CD4-positive, alpha-beta T cell treated with Interleukin-4 for 4 hours (primary cell): Measurements from ENCODE around the gene LAYN.

Experiments
- DNase-seq: peaks from one replicate; pipeline ENCODE4 v3.0.0-alpha.2; 2020

The LAYN gene

GRCh38 chr11:111540114-111540936 lies at the start of gene LAYN:
Gene LAYN (plus strand): TSS chr11:111540720. CDS start chr11:111540844, 124 bp downstream.
- DNase-seq = no peak

DNA sequence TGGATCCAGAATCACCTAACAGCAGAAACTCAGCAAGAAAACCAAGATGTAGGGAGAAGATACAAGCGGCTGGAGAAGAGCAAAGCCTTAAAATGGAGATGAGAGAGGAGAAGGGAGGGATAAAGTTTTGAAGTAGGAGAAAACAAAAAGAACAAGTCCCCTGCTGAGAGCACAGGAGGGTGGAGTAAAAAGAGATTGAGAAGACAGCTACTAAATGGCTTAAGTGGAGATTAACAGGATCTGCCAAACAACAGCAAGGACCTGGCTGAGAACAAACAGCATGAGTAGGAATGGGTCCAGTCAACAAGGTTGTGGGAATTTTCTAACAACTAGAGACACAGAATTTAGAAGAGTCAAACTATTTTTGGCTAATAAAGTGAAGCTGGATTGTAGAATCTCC lies 46.5 kb upstream of the LAYN start:
- no peak for DNase-seq

GRCh38 chr11:111499483-111499882 lies 41.0 kb upstream of the LAYN start:
- no peak for DNase-seq

DNA sequence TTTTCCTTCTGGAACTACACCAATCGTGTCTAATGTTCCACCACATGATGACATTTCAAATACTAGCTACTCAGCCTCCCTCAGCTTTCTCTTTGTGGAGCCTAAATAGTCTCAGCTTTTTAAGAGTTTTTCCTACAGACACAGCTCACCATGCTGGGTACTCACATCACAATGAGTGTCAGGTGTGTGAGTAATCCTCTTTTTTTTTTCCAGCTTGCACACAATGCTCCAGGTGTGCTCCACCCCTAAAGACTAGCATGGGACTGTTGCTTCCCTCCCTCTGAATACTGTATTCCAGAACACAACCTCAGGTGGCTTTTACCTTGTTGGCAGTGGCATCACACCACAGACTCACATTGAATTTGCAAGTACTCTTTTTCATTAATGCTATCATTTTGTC lies 40.0 kb upstream of the LAYN start:
- DNase-seq = no peak

- no peak for DNase-seq
Observed at GRCh38 chr11:111502611-111503010, 37.9 kb upstream of the LAYN start.

- DNase-seq = no peak
Observed at GRCh38 chr11:111510311-111510710, 30.2 kb upstream of the LAYN start.

- DNase-seq = no peak
Observed at GRCh38 chr11:111512296-111513239, 28.0 kb upstream of the LAYN start, which contains the start of gene BTG4. Gene BTG4 (minus strand): TSS chr11:111512386. CDS start chr11:111498776, 13,610 bp downstream.

DNA sequence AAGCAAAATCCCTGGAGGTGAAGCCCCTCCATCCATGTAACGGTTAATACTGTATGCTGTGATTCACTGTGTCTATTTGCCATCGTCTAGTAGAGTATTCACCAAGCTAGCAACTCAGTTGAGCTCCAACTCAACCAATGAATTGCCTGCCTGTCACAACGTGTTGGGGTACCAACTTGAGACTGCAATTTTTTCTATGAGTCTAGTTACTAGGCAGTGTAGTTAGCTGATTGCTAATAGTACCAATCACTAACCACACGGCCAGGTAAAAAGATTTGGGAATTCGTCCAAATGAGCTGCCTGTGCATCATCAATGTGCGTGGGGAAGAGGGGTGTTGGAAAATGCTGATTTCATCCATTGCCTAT lies 27.3 kb upstream of the LAYN start:
- DNase-seq = no peak

DNA sequence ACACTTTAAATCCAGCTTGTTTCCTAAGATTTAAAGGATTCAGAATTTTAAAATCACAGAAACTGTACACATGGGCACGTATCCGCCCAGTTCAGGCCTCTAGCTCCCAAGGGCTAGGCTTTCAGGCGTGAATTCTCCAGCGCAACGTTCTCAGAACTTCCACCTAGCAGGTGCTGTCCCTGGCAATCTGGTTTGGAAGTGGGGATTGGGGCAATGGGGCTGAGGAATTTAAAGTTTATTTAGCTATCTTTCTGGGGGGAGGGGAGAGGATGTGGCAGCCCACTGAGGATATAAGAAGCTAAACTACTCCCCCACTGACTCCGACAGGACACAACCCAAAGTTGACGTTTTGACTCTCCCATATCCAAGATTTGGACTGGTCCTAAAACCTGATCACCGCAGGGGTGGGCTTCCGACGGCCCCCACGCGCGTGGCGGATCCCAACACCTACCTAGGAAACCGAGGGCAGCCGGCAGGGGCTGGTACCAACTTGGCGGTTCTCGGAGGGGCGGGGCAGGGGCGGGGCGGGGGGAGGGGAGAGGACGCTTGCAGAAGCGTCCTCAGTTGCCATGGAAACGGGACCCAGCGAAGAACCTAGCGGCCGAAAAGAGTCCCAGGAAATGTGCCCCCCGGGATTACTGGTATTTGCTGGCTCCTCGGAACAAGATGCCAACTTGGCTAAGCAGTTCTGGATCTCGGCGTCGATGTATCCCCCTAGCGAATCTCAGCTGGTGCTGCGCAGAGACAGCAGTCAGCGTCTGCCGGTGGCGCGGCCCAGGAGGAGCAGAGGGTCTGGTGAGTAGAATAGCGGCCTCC lies 26.1 kb upstream of the LAYN start, which contains the start of gene HOATZ:
Gene HOATZ (plus strand): TSS at position 563 of the 816 bp plus-strand sequence. CDS start 7 bp downstream, at position 570.
- DNase-seq = no peak

DNA sequence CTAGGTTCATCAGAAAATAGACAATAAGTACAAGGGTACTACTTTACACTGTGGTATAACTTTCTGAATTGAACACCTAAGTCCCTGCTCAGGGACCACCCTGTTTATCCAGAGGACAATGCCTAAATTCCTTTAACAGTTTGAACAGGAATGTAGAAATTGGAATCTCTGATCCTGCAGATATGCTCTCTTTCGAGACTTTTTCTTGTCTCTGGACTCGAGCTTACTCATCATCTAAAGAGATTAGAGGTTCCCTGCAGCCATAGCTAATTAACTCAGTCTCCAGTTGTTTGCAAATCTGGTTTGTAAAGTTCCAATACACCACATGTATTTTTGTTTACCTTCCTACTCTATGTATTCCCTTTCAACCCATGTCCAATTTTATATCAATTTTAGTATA lies 24.9 kb upstream of the LAYN start:
- no peak for DNase-seq

- DNase-seq = no peak
Observed at GRCh38 chr11:111518668-111519067, 21.9 kb upstream of the LAYN start.

DNA sequence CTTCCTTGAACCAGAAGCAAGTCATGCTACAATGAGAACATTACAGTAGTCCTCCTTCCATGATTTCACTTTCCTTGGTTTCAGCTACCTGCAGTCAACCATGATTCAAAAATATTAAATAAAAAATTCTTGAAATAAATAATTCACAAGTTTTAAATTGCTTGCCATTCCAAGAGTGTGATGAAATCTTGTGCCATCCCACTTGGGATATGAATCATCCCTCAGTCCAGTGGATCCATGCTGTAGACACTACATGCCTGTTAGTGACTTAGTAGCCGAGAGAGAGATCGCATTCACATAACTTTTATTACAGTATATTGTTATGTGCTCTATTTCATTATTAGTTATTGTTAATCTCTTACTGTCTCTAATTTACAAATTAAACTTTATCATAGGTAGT lies 20.0 kb upstream of the LAYN start:
- no peak for DNase-seq

- DNase-seq = no peak
Observed at GRCh38 chr11:111521135-111521534, 19.4 kb upstream of the LAYN start.

DNA sequence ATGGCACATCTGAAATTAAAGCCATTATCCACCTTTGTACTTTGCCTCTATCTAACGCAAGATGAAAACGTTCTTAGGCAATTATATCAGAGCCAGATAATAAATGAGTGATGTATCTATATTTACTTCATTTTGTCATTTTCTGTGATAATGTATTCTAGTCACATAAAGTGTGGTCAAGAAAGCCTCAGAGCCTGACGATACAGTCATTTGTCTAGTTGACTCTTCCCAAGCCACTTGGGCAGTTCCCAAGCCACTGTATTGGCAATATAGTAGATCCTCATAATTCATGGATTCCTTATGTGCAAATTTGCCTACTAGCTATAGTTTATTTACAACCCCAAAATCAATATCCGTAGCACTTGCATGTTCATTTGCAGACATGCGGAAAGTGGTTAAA lies 18.1 kb upstream of the LAYN start:
- no peak for DNase-seq

DNA sequence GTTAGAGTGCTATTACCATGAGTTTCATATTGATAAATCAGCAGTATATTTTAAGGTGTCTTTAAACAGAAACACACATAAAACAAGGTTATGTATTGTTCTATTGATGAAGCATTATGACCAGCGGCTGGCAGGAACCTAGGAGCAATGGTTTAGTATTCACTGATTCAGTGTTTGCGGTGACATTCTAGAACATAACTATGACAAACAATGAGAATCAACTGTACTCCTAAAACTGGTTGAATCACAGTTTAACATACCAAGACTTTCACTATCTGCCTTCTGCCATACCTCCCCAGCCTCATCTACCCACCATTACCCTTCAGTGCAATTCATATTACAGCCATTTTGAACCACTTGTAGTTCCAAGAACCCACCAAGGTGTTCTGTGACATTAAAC lies 17.2 kb upstream of the LAYN start:
- no peak for DNase-seq

DNA sequence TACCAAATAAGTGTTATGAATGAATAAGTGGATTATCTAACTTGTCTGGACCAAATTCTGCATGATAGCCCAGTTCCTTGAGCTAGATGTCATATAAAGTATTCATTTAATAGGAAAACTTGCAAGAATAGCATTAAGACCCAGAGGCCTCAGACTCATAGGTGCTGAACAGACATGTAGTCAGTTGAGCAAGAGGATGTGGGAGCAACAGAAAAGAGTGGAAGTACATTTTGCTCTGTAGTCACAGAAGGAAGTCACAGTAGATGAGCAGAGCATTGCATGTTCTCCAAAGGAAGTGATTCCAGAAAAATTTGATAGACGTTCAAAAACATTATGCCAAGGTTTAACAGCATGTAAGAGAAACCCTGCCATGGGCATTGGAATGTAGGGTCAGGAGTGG lies 16.5 kb upstream of the LAYN start:
- no peak for DNase-seq

DNA sequence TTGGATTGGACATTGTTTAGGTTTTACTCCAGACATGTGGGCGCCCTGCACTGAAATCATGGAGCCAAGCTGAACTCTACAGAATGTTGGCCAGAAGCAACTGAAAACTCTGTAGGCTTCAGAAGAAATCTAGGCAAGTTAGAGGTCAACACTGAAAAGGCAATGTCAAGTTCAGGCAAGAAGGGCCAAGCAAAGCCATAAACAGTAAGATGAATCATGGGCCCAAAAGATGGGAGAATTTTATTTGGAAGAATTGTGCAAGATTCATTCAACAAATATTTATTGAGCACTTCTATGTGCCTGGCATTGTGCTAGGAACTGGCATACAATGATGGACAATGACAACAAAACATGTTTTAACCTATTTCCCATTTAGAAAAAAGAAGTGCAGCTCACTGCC lies 15.1 kb upstream of the LAYN start:
- DNase-seq = no peak

GRCh38 chr11:111526501-111526900 lies 14.0 kb upstream of the LAYN start:
- no peak for DNase-seq

DNA sequence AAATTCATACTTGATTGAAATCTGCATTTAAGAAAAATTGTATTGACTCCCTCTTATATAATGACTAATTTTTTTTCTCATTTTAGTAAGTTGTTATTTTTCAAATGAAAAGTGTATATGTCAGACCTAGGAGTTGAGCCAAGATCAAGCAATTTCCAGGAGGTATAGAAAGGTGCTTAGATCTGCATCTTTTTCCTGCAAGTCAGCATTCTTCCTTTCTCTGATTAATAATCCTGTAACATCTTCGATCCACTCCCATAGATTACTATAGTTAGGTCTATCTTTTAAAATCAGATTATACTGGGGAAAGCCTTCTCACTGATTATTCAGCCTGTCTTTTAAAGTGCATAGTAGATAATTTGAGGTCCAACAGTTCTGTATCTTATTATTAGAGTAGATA lies 13.2 kb upstream of the LAYN start:
- DNase-seq = no peak

- DNase-seq = peak; percentile 34
Observed at GRCh38 chr11:111528557-111528956, 12.0 kb upstream of the LAYN start.

DNA sequence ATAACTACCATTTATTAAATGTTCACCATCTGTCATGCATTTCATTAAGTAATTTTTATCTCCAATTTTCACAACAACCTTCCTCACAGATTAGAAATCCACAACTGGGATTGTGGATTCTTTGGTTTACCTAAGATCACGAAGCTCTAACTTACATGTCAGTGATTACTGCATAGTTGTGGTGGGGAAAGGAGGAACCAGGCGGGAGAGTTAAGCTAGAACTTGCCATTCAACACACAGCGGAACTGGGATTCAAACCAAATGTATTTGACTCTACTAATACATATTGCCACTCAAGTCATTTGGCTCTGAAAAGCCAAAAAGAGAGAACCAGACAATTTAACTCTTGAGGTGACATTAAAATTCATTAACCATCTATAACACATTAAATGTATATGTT lies 10.4 kb upstream of the LAYN start:
- DNase-seq = no peak

DNA sequence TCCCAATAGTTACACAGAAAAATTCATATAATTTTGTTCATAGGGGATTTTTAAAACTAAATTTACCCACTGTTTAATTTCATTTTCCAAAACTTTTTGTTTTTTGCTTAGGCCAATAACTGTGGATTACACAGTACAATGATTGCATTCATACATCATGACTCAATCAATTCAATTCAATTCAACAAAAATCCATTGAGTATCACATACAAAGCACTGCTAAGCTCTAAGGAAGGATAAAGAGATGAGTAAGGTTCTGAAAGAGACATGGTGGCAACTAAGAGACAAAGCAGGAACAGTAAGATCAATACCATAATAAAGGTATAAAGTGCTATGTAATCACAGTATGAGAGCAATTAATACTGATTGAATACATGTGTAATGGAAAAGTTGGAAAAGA lies 9.4 kb upstream of the LAYN start:
- DNase-seq = no peak
